GM19193 (cell line): ENCODE measurements around the gene CHMP4B.

Experiments used
- POLR2A ChIP-seq: IDR thresholded peaks from 4 replicates; pipeline ENCODE4 v1.6.1; 2011; ENCODE audit not compliant: insufficient read depth, insufficient read length; ENCODE audit errors: extremely low read depth

The CHMP4B gene, protein sequence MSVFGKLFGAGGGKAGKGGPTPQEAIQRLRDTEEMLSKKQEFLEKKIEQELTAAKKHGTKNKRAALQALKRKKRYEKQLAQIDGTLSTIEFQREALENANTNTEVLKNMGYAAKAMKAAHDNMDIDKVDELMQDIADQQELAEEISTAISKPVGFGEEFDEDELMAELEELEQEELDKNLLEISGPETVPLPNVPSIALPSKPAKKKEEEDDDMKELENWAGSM

DNA sequence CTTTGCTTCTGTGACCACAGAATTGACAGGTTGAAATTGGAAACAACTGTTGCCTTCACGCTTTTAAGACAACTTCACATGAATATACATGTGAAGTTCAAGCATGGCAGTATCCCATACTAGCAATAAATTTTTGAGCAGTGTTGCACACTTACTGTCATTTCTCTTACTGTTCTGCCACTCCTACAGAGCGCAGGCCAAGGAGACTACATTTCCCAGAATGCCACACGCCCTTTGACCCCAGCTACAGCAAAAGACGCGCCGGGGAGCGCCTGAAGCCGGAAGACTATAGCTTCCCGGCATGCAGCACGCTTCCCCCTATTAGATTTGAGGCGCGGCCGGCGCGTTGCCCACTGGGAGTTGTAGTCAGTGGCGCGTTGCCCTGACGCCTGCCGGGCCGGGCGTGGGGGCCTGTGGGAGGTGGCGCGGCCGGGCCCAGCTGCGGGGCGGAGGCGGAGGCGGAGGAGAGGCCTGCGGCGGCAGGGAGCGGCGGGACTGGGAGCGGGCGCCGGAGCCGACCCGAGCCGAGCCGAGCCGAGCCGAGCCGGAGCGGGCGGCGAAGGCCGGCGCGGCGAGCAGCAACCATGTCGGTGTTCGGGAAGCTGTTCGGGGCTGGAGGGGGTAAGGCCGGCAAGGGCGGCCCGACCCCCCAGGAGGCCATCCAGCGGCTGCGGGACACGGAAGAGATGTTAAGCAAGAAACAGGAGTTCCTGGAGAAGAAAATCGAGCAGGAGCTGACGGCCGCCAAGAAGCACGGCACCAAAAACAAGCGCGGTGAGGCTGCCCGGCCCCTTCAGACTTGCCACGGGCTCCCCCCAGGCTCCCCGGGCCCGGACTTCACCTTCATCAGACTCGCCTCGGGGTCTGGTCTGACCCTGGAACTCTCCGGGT lies at the start of gene CHMP4B:
TSS of gene CHMP4B (plus strand) at position 464 of the 891 bp plus-strand sequence. CDS start at position 585, 121 bp downstream.
- peak; percentile 56 for TF ChIP-seq POLR2A

DNA sequence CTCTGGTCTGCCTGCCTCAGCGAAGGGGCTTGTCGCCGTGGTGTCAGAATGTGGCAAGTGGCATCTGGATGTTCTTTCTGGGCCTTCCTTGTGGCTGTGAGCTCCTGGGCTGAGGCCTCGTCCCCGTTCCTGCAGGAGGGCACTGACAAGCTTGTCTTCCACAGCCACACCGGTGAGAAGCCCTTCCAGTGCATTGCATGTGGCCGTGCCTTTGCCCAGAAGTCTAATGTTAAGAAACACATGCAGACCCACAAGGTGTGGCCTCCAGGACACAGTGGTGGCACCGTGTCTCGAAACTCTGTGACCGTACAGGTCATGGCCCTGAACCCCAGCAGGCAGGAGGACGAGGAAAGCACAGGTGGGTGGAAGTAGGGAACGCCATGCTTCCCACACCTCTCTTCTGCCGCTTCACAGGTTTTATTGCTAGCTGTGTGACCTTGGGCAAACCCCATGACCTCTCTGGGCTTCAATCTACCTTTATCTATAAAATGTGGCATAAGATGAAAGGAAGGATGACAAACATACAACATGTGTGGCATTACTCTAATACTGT lies 49.4 kb upstream of the CHMP4B start:
- no peak for TF ChIP-seq POLR2A

DNA sequence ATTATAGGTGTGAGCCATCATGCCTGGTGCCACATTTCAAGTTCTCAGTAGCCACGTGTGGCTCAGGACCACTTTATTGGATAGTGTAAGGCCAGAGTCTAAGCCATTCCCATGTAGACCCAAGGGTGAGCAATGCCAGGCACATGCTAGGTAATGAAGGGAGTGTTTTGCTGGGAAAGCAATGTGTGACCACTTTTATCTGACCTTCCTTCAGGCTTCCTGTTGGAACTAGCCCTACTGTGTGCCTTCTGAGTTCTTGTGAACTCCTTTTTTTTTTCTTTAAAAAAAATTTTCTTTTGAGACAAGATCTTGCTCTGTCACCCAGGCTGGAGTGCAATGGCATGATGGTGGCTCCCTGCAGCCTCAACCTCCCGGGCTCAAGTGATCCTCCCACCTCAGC lies 46.0 kb upstream of the CHMP4B start:
- TF ChIP-seq POLR2A = no peak

DNA sequence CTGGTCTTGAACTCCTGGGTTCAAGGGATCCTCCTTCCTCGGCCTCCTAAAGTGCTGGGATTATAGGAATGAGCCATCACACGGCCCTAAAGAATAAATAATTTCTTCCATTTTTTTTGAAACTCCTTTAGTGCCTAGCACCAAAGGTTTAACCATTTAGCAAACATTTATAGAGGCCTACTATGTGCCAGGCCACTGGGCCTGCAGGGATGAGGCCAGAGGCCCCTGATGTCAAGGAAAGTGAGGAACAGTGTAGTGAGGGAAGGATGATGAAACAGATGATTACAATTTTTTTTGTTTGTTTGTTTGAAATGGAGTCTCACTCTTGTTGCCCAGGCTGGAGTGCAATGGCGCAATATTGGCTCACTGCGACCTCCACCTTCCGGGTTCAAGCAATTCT lies 45.6 kb upstream of the CHMP4B start:
- TF ChIP-seq POLR2A = no peak

DNA sequence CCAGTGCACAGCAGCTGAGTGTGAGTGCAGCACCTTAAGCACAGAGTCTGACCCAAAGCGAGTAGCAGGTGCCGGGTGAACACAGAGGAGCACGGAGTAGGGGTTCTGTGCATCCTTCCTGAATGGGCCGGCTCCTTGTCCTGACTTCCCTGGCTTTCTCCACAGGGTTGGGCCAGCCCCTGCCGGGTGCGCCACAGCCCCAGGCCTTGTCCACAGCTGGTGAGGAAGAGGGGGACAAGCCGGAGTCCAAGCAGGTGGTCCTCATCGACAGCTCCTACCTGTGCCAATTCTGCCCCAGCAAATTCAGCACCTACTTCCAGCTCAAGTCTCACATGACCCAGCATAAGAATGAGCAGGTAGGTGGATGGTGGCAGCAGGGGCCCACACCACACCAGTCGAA lies 44.5 kb upstream of the CHMP4B start:
- TF ChIP-seq POLR2A = no peak

DNA sequence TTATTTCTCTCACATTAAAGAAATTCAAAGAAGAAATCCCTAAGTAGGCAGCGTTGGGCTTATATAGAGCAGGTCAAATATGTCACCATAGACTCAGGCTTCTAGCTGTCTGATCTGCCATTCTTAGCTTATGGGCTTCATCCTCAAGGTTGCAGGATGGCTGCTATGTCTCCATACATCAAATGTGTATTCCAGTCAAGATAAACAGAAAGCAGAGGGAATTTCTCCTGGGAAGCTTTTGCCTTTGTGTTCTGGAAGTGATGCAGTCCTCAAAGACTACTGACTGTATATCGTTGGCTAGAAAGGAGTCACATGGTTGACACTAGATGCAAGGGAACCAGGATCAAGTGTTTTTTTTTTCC lies 43.4 kb upstream of the CHMP4B start:
- TF ChIP-seq POLR2A = no peak

DNA sequence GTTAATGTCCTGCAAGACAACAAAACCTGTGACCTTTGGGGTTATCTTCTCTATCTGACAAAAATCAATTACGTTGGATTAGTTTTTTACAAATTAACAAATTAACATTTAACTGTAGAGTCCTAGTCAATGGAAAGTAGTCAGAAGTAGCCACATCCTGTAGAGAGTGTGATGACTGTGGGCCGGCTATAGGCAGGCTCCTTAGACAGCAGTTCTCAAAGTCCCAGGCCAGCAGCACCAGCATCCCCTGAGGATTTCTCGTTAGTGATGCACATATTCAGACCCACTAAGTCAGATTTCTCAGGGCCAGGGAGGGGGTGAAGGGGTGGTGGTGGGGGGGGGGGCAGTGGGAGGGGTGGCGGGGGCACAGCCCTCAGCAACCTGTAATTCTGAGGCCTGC lies 42.1 kb upstream of the CHMP4B start:
- no peak for TF ChIP-seq POLR2A

DNA sequence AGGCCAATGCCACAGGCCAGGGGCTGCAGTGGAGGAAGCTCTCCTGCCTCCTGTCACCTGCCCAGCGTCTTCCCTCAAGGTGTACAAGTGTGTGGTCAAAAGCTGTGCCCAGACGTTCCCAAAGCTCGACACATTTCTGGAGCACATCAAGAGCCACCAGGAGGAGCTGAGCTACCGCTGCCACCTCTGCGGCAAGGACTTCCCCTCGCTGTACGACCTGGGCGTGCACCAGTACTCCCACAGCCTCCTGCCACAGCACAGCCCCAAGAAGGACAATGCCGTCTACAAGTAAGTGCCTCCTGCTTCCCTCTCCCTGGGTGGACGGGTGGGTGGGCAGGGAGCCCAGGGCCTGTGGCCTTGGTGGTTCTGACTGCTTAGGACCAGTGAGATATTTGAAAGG lies 41.1 kb upstream of the CHMP4B start:
- TF ChIP-seq POLR2A = no peak

DNA sequence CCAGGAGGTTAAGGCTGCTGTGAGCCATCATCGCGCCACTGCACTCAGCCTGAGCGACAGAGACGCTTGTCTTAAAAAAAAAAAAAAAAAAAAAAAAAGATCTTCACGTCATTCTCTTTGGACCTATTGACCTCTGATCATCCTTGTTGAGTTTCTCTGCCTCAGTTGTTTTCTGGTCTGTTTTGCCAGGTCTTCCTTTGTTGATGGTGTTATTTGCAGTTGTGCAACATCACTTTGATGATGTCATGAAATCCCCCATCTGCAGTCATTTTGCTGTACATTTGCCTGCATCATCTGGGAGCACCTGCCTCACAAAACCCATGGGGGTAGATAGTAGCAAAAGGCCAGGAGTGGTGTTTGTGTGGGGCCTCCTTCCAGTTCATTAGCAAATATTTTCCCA lies 39.2 kb upstream of the CHMP4B start:
- TF ChIP-seq POLR2A = no peak

DNA sequence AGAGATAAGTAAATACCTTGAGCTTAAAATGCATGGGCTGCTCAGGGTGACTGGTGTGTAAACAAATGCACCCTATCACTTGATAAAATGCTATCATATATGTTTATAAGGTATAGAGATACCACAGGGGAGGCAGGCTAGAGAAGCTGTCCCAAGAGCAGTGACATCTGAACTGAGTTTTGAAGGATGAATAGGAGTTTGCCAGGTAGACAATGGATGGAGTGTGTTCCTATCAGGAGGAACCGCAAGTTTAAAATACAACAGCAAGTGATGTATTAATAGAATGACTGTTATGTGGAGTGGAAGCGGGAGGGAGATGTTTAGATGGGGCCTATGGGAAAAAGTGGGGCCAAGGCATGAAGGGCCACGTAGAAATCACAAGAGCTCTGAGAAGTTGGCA lies 38.7 kb upstream of the CHMP4B start:
- no peak for TF ChIP-seq POLR2A

DNA sequence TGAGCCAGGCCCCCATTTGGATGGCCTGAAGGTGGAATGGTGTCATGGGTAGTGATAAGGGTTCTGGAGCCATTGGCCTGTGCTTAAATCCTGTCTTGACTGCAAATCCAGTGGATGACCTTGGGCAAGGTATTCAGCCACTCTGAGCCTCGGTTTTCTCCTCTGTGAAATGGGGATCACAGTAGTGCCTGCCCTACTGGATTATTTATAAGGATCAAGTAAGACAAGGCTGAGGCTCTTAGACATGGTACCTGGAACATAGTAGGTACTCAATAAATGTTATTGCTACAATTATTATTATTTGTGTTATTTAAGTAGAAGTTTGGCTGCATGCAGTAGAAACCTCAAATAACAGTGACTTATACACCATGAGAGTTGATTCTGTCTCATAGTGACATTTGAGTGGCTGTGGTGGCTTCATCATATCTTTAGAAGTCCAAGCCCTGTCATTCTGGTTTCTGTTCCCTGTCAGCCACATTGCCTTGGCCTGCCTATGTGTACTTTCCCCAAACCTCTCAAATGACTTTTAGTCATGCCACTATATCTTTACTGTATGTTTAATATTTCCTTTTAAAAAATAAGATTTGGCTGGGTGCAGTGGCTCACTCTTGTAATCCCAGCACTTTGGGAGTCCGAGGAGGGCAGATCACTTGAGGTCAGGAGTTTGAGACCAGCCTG lies 37.6 kb upstream of the CHMP4B start:
- TF ChIP-seq POLR2A = no peak

DNA sequence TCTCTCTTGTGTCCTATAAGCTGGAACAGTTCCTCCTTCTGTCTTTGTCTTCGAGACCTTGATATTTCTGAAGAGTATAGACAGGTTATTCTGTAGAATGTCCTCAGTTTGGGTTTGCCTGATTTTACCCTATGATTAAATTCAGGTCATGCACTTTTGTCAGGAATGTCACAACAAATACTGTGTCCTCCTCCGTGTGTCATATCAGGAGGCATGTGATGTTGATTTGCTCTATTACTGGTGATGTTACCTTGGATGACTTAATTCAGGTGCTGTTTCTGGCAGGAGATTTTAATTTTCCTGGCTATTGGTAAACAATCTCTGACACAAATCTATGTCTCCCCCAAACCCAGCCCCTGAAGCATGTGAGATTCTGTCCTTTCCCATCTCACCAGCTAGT lies 33.3 kb upstream of the CHMP4B start:
- no peak for TF ChIP-seq POLR2A

DNA sequence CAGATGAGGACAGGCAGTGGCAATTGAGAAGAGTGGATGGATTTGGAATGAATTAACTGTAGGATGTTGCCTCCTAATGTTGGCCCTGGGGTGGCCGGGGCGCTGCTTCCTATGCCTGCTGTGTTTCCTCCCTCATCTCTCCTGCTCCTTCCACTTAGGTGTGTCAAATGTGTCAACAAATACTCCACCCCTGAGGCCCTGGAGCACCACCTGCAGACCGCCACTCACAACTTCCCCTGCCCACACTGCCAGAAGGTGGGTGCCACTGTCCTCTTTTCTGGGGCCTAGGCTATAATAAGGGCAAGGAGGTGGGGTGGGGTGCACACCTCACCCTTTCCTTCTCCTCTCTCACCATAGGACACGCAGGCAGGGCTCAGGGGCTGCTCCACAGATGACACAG lies 30.0 kb upstream of the CHMP4B start:
- TF ChIP-seq POLR2A = no peak

DNA sequence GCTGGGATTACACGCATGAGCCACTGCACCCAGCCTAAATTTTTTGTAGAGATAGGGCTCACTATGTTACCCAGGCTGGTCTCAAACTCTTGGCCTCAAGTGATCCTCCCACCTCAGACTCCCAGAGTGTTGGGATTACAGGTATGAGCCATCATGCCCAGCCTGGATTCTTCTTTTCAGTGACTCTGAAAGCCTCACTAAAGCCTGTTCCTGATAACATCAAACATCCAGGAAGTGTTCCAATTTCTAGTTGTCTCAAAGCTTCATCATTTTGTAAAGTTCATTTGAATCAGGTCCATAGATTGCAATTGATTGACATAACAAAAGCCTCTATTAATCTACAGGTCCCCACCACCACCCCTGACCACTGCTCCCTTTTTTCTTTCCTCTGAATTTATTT lies 29.2 kb upstream of the CHMP4B start:
- no peak for TF ChIP-seq POLR2A

DNA sequence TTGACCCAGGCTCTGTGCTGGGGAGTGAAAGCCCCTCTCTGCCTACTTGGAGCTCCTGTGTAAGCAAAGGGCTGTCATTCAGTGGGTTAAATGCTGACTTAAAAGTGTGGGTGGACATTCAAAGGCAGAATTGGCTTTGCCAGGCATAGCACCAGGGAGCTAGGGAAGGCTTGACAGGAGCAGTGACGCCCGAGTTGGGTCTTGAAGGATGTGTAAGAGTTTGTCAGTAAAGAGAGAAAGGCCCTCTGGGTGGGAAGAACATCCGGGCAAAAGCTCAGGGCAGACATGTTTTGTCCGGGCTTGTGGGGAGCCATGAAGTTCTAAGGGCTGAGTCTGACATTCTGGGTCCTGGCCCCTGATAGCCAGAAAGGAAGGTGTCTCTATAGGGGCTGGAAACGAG lies 27.9 kb upstream of the CHMP4B start:
- TF ChIP-seq POLR2A = no peak
